ENCODE results near the gene SMIM29.

DNA sequence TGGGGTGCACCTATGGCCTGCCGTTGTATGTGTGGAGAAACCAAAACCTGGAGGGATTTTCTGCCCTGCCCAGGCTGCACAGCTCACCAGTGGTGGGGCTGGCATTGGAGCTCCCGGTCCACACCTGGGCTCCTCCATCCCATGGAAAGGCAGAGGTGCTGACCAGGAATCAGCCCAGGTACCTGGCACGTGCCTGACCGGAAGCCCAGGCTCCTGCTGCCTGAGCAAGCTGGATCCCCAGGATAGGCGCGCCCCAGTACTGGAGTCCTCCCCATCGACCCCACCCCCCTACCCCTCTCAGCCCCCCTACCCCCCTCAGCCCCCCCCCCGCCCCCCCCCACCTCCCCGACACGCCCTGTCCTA, 52.0 kb downstream of the SMIM29 start:
- TF ChIP-seq EZH2phosphoT487 (IDR thresholded peaks at IDR 0.05; ENCODE audit: borderline replicate concordance, low read length): no peak
- TF ChIP-seq, protein P1, sequence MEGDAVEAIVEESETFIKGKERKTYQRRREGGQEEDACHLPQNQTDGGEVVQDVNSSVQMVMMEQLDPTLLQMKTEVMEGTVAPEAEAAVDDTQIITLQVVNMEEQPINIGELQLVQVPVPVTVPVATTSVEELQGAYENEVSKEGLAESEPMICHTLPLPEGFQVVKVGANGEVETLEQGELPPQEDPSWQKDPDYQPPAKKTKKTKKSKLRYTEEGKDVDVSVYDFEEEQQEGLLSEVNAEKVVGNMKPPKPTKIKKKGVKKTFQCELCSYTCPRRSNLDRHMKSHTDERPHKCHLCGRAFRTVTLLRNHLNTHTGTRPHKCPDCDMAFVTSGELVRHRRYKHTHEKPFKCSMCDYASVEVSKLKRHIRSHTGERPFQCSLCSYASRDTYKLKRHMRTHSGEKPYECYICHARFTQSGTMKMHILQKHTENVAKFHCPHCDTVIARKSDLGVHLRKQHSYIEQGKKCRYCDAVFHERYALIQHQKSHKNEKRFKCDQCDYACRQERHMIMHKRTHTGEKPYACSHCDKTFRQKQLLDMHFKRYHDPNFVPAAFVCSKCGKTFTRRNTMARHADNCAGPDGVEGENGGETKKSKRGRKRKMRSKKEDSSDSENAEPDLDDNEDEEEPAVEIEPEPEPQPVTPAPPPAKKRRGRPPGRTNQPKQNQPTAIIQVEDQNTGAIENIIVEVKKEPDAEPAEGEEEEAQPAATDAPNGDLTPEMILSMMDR (IDR thresholded peaks at IDR 0.05; ENCODE audit: low read depth, low read length, poor library complexity, severe bottlenecking): no peak

Measured in DOHH2 (cell line).